Astrocyte (in vitro differentiated cells and primary cell): ENCODE results near the gene TMEM232. TPM values are rescaled to one million over a fixed set of nuclear protein-coding genes. Genes with fewer than 3 reads are reported as not detected.
"Not testable (repeated sequence)": the region's sequence is repeated elsewhere in the genome, so short reads cannot be mapped to it uniquely, and the experiment has no call there.

Source experiments
- DNase-seq: peaks from one replicate; pipeline ENCODE4 v3.0.0-alpha.2; 2010; ENCODE audit warnings: low read depth
- FAIRE-seq: peaks from 2 replicates; lab custom pipeline; 2011; peaks lifted over from hg19 to GRCh38; lab: Jason Lieb, UNC
- H2AFZ ChIP-seq: 2 replicates; pipeline ENCODE4 v1.6.0; 2012; ENCODE audit warnings: low read depth, low read length, inconsistent platforms
- H3K27ac ChIP-seq: 2 replicates; pipeline ENCODE4 v1.5.1; 2011; ENCODE audit warnings: low read depth, low read length, inconsistent platforms
- H3K27me3 ChIP-seq: 2 replicates; pipeline ENCODE4 v1.6.0; 2011; ENCODE audit warnings: low read length, inconsistent platforms; ENCODE audit not compliant: insufficient read depth
- H3K36me3 ChIP-seq: 2 replicates; pipeline ENCODE4 v1.5.1; 2011; ENCODE audit warnings: low read length, inconsistent platforms; ENCODE audit not compliant: insufficient read depth
- H3K4me1 ChIP-seq: 2 replicates; pipeline ENCODE4 v1.5.1; 2011; ENCODE audit warnings: low read length, inconsistent platforms; ENCODE audit not compliant: insufficient read depth
- H3K4me2 ChIP-seq: 2 replicates; pipeline ENCODE4 v1.6.0; 2012; ENCODE audit warnings: low read length, inconsistent platforms
- H3K4me3 ChIP-seq: 2 replicates; pipeline ENCODE4 v1.5.1; 2011; ENCODE audit warnings: low read depth, mild to moderate bottlenecking, low read length, inconsistent platforms; ENCODE audit not compliant: insufficient read depth
- H3K79me2 ChIP-seq: 2 replicates; pipeline ENCODE4 v1.6.0; 2012; ENCODE audit warnings: mild to moderate bottlenecking, low read length, inconsistent platforms; ENCODE audit not compliant: insufficient read depth
- H3K9ac ChIP-seq: 2 replicates; pipeline ENCODE4 v1.6.0; 2012; ENCODE audit warnings: mild to moderate bottlenecking, low read length, inconsistent platforms
- H3K9me3 ChIP-seq: 2 replicates; pipeline ENCODE4 v1.5.1; 2012; ENCODE audit warnings: low read depth, mild to moderate bottlenecking, low read length, inconsistent platforms; ENCODE audit not compliant: insufficient read depth
- H4K20me1 ChIP-seq: 2 replicates; pipeline ENCODE4 v1.6.0; 2012; ENCODE audit warnings: low read length, inconsistent platforms; ENCODE audit not compliant: insufficient read depth
- H3K27ac Mint-ChIP-seq: one replicate; pipeline ENCODE4 v1.8.0; 2021; ENCODE audit warnings: mild to moderate bottlenecking, mixed read lengths; ENCODE audit not compliant: unreplicated experiment
- H3K27me3 Mint-ChIP-seq: one replicate; pipeline ENCODE4 v1.8.0; 2021; ENCODE audit warnings: low read depth, mixed read lengths; ENCODE audit not compliant: unreplicated experiment
- H3K36me3 Mint-ChIP-seq: one replicate; pipeline ENCODE4 v1.8.0; 2021; ENCODE audit warnings: low read depth, mixed read lengths; ENCODE audit not compliant: unreplicated experiment
- H3K4me1 Mint-ChIP-seq: one replicate; pipeline ENCODE4 v1.8.0; 2021; ENCODE audit warnings: low read depth, mixed read lengths; ENCODE audit not compliant: unreplicated experiment
- H3K4me3 Mint-ChIP-seq: one replicate; pipeline ENCODE4 v1.8.0; 2021; ENCODE audit warnings: mild to moderate bottlenecking, moderate library complexity, mixed read lengths; ENCODE audit not compliant: unreplicated experiment
- H3K9me3 Mint-ChIP-seq: one replicate; pipeline ENCODE4 v1.8.0; 2021; ENCODE audit warnings: mild to moderate bottlenecking, mixed read lengths; ENCODE audit not compliant: unreplicated experiment
- CTCF ChIP-seq: IDR thresholded peaks from 2 replicates; pipeline ENCODE4 v1.5.1; 2011; ENCODE audit warnings: low read depth, mild to moderate bottlenecking, inconsistent platforms, low read length, moderate library complexity; ENCODE audit not compliant: insufficient read depth
- EZH2 ChIP-seq: IDR thresholded peaks from 2 replicates; pipeline ENCODE4 v1.6.1; 2012; ENCODE audit warnings: mild to moderate bottlenecking, low read length, inconsistent platforms; ENCODE audit not compliant: insufficient read depth
- total RNA-seq: library from RNA; stranded (reverse); gene quantifications from 2 replicates; pipeline ENCODE4 v1.2.1, GENCODE V29; 2021

The TMEM232 gene
- total RNA-seq, 1 donor from 2014 or later, result 1.4 TPM

- FAIRE-seq, result no peak
- no peaks in the 10 kb centered on the region for H3K4me1 Mint-ChIP-seq
- H3K27me3 Mint-ChIP-seq, result no peaks in the 10 kb centered on the region
- no peak overlapping the region for H3K27ac Mint-ChIP-seq
- H3K9me3 Mint-ChIP-seq, result no peaks in the 10 kb centered on the region
- Histone ChIP-seq H2AFZ (no peak overlapping the region), H3K4me1 (no peaks in the 10 kb centered on the region), H3K27me3 (no peaks in the 10 kb centered on the region), H3K36me3 (no peaks in the 10 kb centered on the region), H3K9me3 (no peaks in the 10 kb centered on the region), H3K79me2 (no peaks in the 10 kb centered on the region), H3K4me2 (no peak overlapping the region), H4K20me1 (no peaks in the 10 kb centered on the region), H3K27ac (no peak overlapping the region), H3K4me3 (no peak overlapping the region), H3K9ac (no peak overlapping the region)
- H3K4me3 Mint-ChIP-seq, result no peak overlapping the region
- no peaks in the 10 kb centered on the region for H3K36me3 Mint-ChIP-seq
- TF ChIP-seq EZH2 (no peak), CTCF (no peak)
- DNase-seq, result no peak
Measured at GRCh38 chr5:110542949-110543348, 183.5 kb downstream of the TMEM232 start.

- no peaks in the 10 kb centered on the region for H3K27me3 Mint-ChIP-seq
- no peak overlapping the region for H3K27ac Mint-ChIP-seq
- H3K4me1 Mint-ChIP-seq, result no peaks in the 10 kb centered on the region
- Histone ChIP-seq H2AFZ (no peak overlapping the region), H3K4me3 (no peak overlapping the region), H3K36me3 (no peaks in the 10 kb centered on the region), H4K20me1 (no peaks in the 10 kb centered on the region), H3K4me2 (no peak overlapping the region), H3K27me3 (no peaks in the 10 kb centered on the region), H3K9ac (no peak overlapping the region), H3K79me2 (no peaks in the 10 kb centered on the region), H3K27ac (no peak overlapping the region), H3K4me1 (peaks cover 4% of the 10 kb centered on the region), H3K9me3 (no peaks in the 10 kb centered on the region)
- no peaks in the 10 kb centered on the region for H3K9me3 Mint-ChIP-seq
- peak; percentile 9 for DNase-seq
- H3K36me3 Mint-ChIP-seq, result no peaks in the 10 kb centered on the region
- no peak for FAIRE-seq
- H3K4me3 Mint-ChIP-seq, result no peak overlapping the region
- TF ChIP-seq EZH2 (no peak), CTCF (no peak)
Measured at GRCh38 chr5:110536120-110537115, 190.1 kb downstream of the TMEM232 start.

GRCh38 chr5:110535146-110535545 lies 191.3 kb downstream of the TMEM232 start:
- H3K4me3 Mint-ChIP-seq, H3K27me3 ChIP-seq, H3K27me3 Mint-ChIP-seq, H3K4me2 ChIP-seq, H3K27ac ChIP-seq, H3K4me1 Mint-ChIP-seq, FAIRE-seq, DNase-seq, H3K9me3 ChIP-seq, H3K79me2 ChIP-seq, H3K4me3 ChIP-seq, H2AFZ ChIP-seq, H4K20me1 ChIP-seq, H3K4me1 ChIP-seq, H3K36me3 ChIP-seq, H3K27ac Mint-ChIP-seq, H3K9me3 Mint-ChIP-seq, H3K9ac ChIP-seq, H3K36me3 Mint-ChIP-seq: not testable (repeated sequence)
